ENCODE results near the gene CDC42EP3.
A peak's percentile ranks its signal among the peaks of the same experiment; 100 is the strongest.

Gene CDC42EP3

DNA sequence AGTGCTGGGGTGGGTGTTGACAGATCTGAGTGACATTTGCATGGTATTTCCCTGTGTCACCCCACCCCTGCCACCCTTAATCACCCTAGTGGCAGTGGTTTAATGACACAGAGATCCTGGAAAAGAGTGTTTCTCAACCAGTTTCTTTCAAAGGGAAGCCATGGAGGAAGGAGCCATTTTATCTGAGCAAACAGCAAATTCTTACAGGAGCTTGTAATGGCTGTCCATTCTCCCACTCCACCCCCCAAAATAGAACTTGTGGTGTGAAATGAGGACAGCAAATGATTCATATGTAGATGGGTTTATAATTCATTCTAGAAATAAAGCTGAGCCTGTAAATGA is 51.5 kb downstream of the CDC42EP3 start:
- DNase-seq (ENCODE audit: low read depth in 1 of 2, low spot score in 1 of 2), result no peak

GRCh38 chr2:37619230-37619958 is 52.0 kb downstream of the CDC42EP3 start:
- DNase-seq (ENCODE audit: low read depth in 1 of 2, low spot score in 1 of 2), result no peak

DNA sequence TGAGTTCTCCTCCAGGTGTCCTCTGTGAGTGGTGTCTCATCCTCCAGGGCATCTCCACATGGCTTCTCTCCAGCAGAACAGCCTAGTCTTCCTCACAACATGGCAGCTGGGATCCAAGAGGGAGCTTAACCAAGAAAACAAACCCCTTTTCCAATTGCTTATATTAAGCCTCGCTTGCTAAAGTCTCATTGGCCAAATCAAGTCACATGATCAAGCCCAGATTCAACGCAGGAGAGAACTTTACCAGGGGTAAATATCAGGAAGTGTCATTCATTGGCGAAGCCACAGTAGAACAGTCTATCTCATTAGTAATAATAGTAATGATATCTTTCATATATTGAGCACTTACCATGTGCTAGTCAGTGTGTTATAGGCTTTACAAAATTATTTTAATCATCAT is 53.1 kb downstream of the CDC42EP3 start:
- no peak for DNase-seq (ENCODE audit: low read depth in 1 of 2, low spot score in 1 of 2)

DNA sequence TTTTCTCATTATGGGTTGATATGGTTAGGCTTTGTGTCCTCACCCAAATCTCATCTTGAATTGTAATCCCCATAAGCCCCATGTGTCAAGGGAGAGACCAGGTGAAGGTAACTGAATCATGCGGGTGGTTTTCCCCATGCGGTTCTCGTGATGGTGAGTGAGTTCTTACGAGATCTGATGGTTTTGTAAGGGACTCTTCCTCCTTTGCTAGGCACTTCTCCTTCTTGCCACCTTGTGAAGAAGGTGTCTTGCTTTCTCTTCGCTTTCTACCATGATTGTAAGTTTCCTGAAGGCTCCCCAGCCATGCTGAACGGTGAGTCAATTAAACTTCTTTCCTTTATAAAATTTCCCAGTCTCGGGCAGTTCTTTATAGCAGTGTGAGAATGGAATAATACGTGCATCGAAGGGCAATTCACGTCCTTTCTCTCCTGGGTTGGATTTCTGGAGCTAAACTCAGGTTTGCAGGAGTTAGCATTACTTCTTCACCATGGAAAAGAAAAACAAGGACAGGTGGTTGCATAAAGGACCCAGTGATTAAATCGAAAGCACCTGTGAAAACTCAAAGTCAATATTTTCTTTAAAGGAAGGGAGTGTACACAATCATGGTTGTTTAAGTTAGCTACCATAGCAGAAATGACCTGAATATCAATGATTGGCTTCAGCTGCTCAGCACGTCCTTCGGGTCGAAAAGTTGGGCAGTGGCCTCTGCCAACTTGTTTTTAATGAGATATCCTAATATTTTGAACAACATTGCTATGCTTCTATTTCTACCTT is 54.1 kb downstream of the CDC42EP3 start:
- DNase-seq (ENCODE audit: low read depth in 1 of 2, low spot score in 1 of 2), result no peak

DNA sequence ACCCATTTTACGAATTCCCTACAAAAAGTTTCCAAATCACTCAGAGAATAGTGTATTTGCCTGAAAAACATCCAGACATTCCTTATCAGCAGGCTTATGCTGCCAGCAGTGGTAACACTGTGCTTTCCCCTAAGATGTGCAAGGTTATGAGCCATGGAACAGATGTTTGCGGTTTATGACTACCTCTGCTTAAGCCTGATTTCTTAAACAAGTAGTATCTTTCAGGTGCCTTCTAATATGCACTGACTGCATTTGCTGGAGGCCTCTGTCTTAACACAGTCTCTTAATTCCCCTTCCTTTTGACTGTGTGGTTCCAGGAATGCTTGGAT is 54.8 kb downstream of the CDC42EP3 start:
- no peak for DNase-seq (ENCODE audit: low read depth in 1 of 2, low spot score in 1 of 2)

DNA sequence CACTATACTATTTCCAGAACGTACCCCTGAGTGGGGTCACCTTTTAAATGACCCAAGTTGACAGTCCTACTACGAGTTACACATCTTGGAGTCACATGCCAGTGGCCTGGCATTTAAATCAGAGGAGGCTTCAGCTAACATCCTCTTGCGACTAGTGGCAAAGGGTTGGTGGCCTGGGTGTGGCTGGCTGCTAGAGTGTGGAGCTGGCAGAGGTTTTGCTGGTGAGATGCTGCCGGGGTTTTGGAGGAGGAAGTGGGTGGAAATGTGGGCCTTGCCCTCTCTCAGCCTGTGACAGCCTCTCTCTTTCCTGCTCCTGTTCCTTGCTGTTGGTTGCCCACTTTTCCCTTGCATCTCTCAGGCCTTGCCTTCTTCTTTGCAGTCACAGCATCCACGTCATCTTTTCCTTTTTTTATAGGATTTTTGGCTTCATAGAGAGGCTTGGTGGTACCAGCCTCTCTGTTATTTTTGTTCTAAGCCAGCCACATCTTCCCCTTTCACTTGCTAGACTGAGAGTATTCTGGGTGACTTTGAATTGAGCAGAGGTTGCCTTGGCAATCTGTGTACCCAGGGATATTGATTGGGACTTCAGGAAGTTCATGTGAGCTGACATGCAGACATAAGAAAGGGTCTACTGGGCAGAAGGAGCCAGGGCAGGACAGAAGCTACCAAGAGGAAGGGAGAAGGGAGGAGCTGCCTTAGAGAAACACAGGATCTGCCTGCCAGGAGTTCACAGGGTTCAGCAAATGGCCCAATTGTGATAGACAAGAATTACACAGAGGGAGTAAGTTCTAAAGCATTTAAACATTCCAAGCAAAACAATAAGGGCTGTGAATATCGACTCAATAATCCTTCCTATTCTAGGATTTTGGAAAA is 55.4 kb downstream of the CDC42EP3 start:
- peak in 1 of 2 donors; percentile 48 for DNase-seq (ENCODE audit: low read depth in 1 of 2, low spot score in 1 of 2)

- DNase-seq (ENCODE audit: low read depth in 1 of 2, low spot score in 1 of 2), result no peak
Measured at GRCh38 chr2:37614061-37614738, 57.2 kb downstream of the CDC42EP3 start.

DNA sequence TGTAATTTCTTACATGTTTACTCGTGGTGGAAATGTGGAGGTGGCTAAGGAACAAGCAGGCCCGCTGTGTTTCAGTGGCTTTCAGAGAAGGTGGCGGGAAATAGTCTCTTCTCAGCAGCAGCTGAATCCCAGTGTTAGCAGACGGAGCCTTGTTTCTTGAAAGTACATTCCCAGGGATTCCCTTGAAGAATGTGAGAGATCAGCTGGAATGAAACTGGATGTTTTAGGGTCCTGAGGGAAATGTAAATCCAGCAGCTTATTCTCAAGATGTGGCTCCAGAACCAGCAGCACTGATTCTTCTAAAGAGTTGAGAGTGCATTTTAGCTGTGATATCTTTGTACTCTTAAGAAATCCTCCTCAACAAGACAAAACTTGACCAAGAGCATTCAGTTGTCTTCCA is 59.1 kb downstream of the CDC42EP3 start:
- DNase-seq (ENCODE audit: low read depth in 1 of 2, low spot score in 1 of 2), result no peak

- DNase-seq (ENCODE audit: low read depth in 1 of 2, low spot score in 1 of 2), result no peak
Measured at GRCh38 chr2:37610638-37611289, 60.7 kb downstream of the CDC42EP3 start.

DNA sequence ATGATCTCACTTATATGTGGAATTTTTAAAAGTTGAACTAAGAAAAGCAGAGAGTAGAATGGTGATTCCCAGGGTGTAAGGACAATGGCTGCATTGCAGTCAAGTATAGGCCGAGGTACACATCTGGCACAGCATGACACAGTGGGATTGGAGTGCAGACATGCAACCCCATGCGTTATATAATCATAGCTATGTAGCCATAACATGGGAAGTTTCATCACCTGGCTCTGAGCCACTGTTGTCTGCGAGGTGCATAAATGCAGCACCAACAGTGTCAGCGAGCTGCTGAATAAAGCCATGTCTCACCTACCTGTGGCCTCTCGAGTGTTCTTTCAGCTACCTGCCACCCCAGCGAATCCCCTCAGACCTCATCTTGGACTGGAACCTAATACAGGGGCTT is 61.7 kb downstream of the CDC42EP3 start:
- no peak for DNase-seq (ENCODE audit: low read depth in 1 of 2, low spot score in 1 of 2)

DNA sequence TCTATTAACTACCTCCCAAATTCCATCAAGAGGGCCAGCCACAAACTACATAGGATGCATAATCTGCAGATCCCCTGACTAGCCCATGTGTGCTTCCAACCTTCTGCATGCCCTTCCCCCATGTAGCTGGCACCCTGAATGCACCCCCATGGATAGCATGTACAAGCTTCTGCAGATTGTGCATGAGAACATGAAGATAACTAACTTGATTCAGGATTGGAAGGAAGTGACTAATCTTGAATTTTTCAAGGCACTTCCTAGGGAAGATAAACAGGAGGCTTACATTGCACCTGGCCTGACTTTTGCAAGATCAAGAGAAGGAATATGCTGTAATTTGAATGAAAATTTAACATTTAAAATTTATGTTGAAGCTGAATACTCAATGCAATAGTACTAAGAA is 66.7 kb downstream of the CDC42EP3 start:
- DNase-seq (ENCODE audit: low read depth in 1 of 2, low spot score in 1 of 2), result no peak

- no peak for DNase-seq (ENCODE audit: low read depth in 1 of 2, low spot score in 1 of 2)
Measured at GRCh38 chr2:37602702-37603101, 68.7 kb downstream of the CDC42EP3 start.

DNA sequence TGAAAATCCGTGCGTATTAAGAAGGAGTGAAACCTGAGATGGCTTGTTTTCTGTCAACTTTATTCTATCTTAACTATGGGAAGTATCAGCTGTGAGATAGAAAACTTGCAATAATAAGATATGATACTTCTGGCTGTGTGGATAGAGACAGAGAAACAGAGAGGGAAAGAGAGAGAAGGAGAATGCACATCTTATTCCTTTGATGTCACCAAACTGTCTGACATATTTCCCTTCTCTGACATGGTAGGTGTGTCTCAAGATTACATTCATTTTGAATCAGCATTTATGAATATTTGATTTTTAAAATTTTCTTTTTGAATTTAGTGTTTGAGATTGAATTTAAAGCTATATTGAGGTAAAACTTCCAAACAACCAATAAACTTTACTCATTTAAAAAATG is 69.4 kb downstream of the CDC42EP3 start:
- DNase-seq (ENCODE audit: low read depth in 1 of 2, low spot score in 1 of 2), result no peak

DNA sequence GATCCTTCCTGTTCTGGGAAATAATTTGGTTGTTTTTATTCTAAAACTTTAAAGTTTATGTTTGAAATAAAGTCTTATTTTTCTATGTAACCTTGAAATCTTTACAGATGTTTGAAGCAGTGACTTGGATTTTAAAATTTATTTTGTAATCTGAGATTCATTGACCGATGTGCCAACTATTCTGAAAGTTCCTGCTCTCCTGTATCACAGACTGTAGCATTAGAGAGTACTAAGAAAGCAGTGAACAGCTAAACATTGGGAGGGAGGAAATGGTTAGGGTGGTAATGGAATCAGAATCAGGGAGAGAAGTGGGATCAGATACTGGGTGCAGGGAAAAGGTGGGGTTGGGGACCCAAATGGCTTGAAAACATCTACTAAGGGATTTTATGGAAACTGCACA is 69.9 kb downstream of the CDC42EP3 start:
- no peak for DNase-seq (ENCODE audit: low read depth in 1 of 2, low spot score in 1 of 2)

GRCh38 chr2:37600735-37601134 is 70.7 kb downstream of the CDC42EP3 start:
- DNase-seq (ENCODE audit: low read depth in 1 of 2, low spot score in 1 of 2), result no peak

GRCh38 chr2:37599688-37600525 is 71.5 kb downstream of the CDC42EP3 start:
- DNase-seq (ENCODE audit: low read depth in 1 of 2, low spot score in 1 of 2), result peak in 1 of 2 donors; percentile 61

GRCh38 chr2:37593694-37594093 is 77.7 kb downstream of the CDC42EP3 start:
- no peak for DNase-seq (ENCODE audit: low read depth in 1 of 2, low spot score in 1 of 2)

- no peak for DNase-seq (ENCODE audit: low read depth in 1 of 2, low spot score in 1 of 2)
Measured at GRCh38 chr2:37593024-37593423, 78.4 kb downstream of the CDC42EP3 start.

All from stimulated activated CD4-positive, alpha-beta T cell treated with anti-CD3 and anti-CD28 coated beads, Interleukin-15, amount 100 ng/mL, for 1 hour (primary cell).